Hindlimb muscle (tissue), 1 donor: ENCODE results near the gene CASK. TPM values are rescaled to one million over a fixed set of nuclear protein-coding genes. Genes with fewer than 3 reads are reported as not detected.

Experiments used
- DNase-seq: peaks from one replicate; pipeline ENCODE4 v3.0.0-alpha.2; 2013
- polyA plus RNA-seq: library from polyadenylated mRNA; unstranded; fragments of 120-200 nt; gene quantifications from one replicate; pipeline ENCODE4 v1.2.1, GENCODE V29; 2013; ENCODE audit not compliant: insufficient read length

Gene CASK
- polyA plus RNA-seq, 1 donor = 23.6 TPM

GRCh38 chrX:41559235-41560052, 363.9 kb downstream of the CASK start:
- DNase-seq = peak; percentile 17

GRCh38 chrX:41558531-41558930, 364.8 kb downstream of the CASK start:
- DNase-seq = peak; percentile 25

- no peak for DNase-seq
Observed at GRCh38 chrX:41556958-41557357, 366.4 kb downstream of the CASK start.

- DNase-seq = peak; percentile 34
Observed at GRCh38 chrX:41553688-41554087, 369.7 kb downstream of the CASK start.

GRCh38 chrX:41548411-41548810, 374.9 kb downstream of the CASK start:
- DNase-seq = no peak

GRCh38 chrX:41543668-41544067, 379.7 kb downstream of the CASK start:
- DNase-seq = no peak

- DNase-seq = no peak
Observed at GRCh38 chrX:41543025-41543424, 380.3 kb downstream of the CASK start.

- DNase-seq = no peak
Observed at GRCh38 chrX:41542536-41542935, 380.8 kb downstream of the CASK start.

- DNase-seq = no peak
Observed at GRCh38 chrX:41542135-41542534, 381.2 kb downstream of the CASK start.

- no peak for DNase-seq
Observed at GRCh38 chrX:41541386-41541785, 382.0 kb downstream of the CASK start.

GRCh38 chrX:41538707-41539106, 384.6 kb downstream of the CASK start:
- DNase-seq = no peak

- no peak for DNase-seq
Observed at GRCh38 chrX:41530085-41530484, 393.3 kb downstream of the CASK start.

GRCh38 chrX:41529221-41529620, 394.1 kb downstream of the CASK start:
- DNase-seq = no peak

GRCh38 chrX:41528784-41529183, 394.6 kb downstream of the CASK start:
- no peak for DNase-seq

- no peak for DNase-seq
Observed at GRCh38 chrX:41526925-41527324, 396.4 kb downstream of the CASK start.

- DNase-seq = no peak
Observed at GRCh38 chrX:41526271-41526670, 397.1 kb downstream of the CASK start.

- no peak for DNase-seq
Observed at GRCh38 chrX:41522671-41523070, 400.7 kb downstream of the CASK start.

- DNase-seq = no peak
Observed at GRCh38 chrX:41522081-41522480, 401.3 kb downstream of the CASK start.

- no peak for DNase-seq
Observed at GRCh38 chrX:41519468-41519867, 403.9 kb downstream of the CASK start.

- no peak for DNase-seq
Observed at GRCh38 chrX:41518841-41519220, 404.5 kb downstream of the CASK start.

- DNase-seq = no peak
Observed at GRCh38 chrX:41518127-41518840, 405.1 kb downstream of the CASK start.

- DNase-seq = no peak
Observed at GRCh38 chrX:41516999-41517765, 406.2 kb downstream of the CASK start.

- DNase-seq = no peak
Observed at GRCh38 chrX:41516456-41516855, 406.9 kb downstream of the CASK start.
